ENCODE measurements around the gene NLGN1.

- TF ChIP-seq REST (IDR thresholded peaks at IDR 0.05; ENCODE audit: insufficient read depth in 1 of 2, low read depth in 2 of 2, low read length in 1 of 2) (no peak), CTCF (IDR thresholded peaks at IDR 0.05) (no peak), SIN3A (IDR thresholded peaks at IDR 0.05; ENCODE audit: borderline replicate concordance, insufficient read depth, low read depth, low read length) (no peak), POLR2AphosphoS5 (IDR thresholded peaks at IDR 0.05; ENCODE audit: low read depth, low read length) (no peak), TCF7L2 (IDR thresholded peaks at IDR 0.05; ENCODE audit: low read depth, low read length) (no peak)
These were observed 445.5 kb downstream of the NLGN1 start for GRCh38 chr3:173843060-173843459.

Data from Panc1 (cell line).